H1 (cell line): Measurements from ENCODE around the gene NAMPT.

ENCODE experiments used
- CTCF ChIP-seq, 3 experiments: IDR thresholded peaks; 1 replicate in 2 of 3; 2 replicates in 1 of 3; pipeline versions ENCODE4 v1.5.1 to v1.6.1; 2011; ENCODE audit warnings: low read length in 3 of 3, mild to moderate bottlenecking in 3 of 3, inconsistent platforms in 2 of 3, low read depth in 1 of 3, moderate library complexity in 1 of 3; ENCODE audit not compliant: insufficient read depth in 1 of 3; ENCODE audit errors: control extremely low read depth in 1 of 3
- POLR2A ChIP-seq, 2 experiments: IDR thresholded peaks; 1 replicate in 1 of 2; 2 replicates in 1 of 2; pipeline ENCODE4 v1.6.1; 2011; ENCODE audit warnings: low read depth in 2 of 2, low read length in 2 of 2, mild to moderate bottlenecking in 2 of 2; ENCODE audit errors: control extremely low read depth in 1 of 2

GRCh38 chr7:106313456-106313901 lies 28.7 kb upstream of the NAMPT start:
- no peak for TF ChIP-seq CTCF (IDR thresholded peaks at IDR 0.05; ENCODE audit: control extremely low read depth in 1 of 3, insufficient read depth in 1 of 3, low read depth in 1 of 3, low read length in 3 of 3)
- no peak for TF ChIP-seq POLR2A (IDR thresholded peaks at IDR 0.05; ENCODE audit: control extremely low read depth in 1 of 2, low read depth in 2 of 2, low read length in 2 of 2)
